CD4-positive, alpha-beta T cell treated with Interleukin-4 for 4 hours (primary cell): ENCODE data around the gene C1orf116.

Experiments
- DNase-seq: peaks from one replicate; pipeline ENCODE4 v3.0.0-alpha.2; 2020

Gene C1orf116

DNA sequence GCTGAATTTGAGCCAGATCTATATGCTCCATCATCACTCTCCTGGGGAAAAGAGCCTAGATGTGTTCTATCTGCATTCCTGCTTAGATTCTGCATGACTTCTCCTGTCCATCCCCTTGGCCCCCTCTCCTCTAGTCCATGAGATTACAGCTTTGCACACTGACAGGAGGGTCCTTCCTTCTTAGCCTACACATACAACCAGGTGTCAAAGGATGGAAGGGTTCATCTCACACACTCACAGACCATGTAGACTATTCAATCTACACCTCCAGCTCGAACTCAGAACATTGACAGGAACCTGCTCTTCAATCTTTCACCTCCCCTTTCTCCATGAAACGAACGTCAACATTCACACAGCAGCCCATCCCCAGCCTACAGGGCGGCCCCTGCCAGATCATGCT is 13.8 kb downstream of the C1orf116 start:
- DNase-seq = no peak

DNA sequence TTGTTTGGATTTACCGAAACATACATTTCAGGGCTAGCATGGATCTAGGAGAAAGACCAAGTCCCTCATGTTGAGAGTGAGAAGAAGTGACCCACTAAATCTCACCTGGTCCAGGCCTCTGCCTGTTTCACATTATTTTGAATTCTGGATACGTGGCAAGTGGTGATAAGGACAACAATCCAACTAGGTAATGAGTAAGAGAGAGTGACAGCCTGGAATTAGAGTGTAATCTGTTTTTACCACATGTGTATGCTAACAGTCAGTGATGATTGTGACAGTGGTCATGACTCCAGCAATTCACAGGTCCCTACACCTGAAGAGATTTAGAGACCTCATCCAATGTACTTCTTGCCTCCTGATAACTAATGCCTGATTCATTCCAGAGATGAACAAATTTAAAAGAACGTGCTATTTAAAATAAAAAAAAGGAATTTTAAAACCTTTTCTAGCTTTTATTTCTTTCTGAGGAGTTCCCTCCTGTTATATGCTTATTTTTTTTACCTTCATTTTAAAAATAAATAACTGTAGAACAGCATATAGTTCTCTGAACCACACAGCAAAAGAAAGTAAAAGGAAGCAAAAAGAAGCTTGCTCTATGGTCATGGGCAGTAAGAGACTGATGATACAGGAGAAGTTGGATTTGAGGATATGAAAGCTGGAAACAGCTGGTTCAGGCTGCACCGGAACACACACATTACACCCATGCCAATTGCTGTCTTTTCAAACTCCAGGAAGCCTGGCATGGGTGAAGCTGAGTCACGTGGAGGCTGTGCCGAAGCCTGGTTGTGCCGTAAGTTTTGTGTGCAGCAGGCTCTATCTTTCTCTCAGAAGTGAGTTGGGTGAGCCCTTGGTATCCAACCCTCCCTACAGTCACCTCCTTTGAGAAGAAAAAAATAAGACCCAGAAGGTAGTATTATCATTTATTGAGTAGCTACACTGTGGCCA is 14.7 kb downstream of the C1orf116 start:
- no peak for DNase-seq

DNA sequence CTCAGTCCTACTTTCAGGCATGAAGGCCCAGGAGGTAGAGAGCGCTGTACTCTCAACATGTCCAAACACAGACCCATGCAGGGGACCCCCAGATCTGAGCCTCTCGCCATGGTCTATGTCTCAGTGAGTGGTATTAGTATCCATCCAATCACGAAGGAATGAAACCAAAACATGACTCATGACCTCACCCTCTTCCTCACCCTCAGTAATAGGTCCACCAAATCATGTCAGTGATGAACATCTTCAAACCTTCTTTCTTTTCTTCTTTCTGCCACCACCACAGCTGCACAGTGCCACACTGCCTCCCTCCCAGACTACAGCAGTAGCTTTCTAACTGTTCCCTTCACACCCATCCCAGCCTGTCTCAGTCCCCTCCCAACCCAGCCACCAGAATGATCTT is 16.8 kb downstream of the C1orf116 start:
- DNase-seq = no peak

DNA sequence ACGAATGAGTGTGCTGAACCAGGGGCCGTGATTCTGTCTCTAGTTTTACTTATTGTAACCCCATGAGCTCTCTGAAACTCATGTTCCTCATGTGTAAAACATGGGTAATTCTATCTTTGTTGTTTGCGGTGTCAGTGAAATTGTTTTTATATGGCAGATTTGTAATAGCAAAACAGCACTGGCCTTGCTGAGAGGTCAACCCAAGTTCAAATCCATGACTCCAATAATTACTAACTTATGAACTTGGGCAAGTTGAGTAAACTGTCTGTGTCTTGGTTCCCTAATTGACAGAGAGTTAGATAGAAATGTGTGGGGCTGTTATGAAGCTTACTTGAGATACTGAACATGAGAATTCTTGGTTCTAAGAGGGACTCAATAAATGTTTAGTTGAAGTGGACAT is 17.8 kb downstream of the C1orf116 start:
- DNase-seq = no peak

DNA sequence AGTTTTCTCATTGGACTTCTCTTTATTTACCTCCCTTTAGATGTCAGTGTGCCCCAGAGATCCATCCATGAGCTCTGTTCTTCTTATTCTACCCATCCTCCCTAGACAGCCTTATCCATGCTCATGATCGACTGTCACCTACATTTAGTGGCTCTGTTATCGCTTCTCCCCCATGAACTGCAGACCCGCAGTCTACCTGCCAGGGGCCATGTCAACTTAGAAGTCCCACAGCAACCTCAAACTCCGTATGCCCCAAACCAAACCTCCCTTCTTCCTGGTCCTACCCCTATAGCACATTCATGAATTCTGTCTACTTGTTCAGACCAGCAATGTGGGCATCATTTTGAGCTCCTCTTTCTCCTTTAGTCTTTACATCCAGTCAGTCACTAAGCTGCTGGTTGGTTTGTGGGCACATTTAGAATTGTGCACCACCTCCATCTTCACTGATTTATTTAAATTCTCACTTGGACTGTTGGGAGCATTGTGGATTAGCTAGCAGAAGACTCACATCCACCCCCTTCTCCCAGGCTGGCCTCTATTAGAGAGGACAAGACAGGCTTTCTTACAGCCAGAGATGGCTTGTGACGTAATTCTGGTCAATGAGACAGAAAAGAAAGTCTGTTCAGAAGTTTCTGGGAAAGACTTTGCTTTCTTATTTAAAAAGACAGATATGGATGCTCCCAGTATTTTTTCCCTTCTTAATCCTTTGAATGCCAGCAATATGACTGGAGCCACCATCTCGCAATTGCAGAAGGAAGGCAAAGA is 19.1 kb downstream of the C1orf116 start:
- no peak for DNase-seq

DNA sequence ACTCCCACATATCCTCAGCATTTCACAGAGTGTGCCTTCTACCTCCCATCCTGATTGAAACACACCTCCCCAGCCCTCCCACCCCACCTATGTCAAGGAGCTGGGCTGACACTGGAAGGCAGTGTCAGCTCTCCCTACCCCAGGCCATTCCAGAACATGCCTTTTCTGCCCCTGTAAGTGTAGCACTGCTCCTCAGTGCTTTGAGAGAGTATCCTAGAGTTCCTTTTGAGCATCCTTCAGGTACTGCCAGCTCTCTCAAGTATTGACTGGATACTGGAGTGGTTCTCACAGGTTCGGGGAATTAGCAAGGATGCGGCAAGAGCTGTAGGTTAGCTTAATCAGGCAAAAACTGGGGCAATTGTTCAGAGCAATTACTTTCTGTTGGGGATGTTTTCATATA is 21.8 kb downstream of the C1orf116 start:
- DNase-seq = no peak

DNA sequence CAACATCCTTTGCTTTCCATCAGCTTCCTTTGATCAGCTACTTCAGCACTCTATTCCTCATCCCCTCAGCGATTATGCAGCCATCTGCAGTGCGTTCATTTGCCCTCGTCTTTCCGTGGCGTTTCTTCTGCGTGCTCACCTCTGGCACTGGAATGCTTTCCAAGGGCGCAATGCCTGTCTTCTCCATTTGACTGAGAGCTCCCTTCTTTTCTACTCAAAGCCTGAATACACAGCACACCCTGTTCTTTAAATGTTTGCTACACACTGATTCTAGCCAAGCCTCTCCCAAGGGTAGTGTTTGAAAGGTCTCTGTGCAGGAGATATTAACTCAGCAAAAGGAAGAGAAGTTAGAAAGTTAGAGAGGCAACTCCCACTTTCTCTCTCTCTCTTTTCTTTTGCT is 22.6 kb downstream of the C1orf116 start:
- no peak for DNase-seq

DNA sequence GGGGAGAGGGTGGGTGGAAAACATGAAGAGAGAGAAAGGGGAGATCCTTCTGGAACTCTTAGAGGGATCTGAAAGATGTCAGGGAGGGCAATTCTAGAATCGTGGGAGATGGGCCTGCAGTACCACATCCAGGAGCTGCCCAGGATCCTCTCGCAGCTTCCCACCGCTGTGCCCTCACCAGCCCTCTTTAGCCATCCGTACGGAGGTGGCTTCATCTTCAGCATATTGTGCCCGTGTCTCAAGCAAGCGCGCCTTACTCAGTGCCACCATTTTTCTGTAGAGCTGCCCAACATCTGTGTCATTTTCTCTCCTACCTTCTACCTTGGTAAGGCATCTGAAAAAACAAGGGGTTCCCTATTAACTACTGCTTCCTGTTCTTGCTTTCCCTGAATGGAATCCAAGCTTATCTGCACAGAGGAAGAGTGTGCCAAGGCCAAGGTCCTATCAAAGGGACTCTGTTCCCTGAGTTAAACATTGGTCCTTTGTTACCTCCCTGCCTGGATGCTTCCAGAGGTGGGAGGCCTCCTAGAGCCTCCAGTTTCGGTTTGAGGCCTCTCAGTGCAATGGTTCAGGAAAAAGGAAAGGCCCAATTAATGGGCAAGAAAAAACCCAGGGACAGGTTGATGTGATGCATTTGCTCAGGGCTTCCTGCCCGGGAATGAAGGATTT is 23.2 kb downstream of the C1orf116 start:
- no peak for DNase-seq

DNA sequence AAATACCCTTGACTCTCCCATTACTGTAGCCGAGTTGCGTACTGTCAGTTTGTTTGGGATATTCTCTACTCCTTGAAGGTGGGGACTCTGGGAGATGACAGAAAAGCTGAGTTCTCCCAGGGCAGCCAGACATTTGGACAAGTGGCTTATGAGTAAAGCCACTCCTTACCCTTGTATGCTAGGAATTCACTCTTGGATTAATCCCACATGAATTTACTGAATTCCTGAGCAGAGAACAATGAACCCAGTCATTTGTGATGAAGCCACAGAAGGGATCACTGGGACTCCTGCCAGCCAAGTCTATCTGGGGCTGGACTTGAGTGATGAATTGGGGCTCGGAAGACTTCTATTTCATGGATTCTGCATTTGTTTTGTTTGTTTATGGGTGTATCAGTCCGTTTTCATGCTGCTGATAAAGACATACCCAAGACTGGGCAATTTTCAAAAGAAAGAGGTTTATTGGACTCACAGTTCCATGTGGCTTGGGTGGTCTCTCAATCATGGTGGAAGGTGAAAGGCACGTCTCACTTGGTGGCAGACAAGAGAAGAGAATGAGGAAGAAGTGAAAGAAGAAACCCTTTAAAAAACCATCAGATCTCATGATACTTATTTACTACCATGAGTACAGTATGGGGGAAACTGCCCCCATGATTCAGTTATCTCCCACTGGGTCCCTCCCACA is 25.1 kb downstream of the C1orf116 start:
- no peak for DNase-seq

DNA sequence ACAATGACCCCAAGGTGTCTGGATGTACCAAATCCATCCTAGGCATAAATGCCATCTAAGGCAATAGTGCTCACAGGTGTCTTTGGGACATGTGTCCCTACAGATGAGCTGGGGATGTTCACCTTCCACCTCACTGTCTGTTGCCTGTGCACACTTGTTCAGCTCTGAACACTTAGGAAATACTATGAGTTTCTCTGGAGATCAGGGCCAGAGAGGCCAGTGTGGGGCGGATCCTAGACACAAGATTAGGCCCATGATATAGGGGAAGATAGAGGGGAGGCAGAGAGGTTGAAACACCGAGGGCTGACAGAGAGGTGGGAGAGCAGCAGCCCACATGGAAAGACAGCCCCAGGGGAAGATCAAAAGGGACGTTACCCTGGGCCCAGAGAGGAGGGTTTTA is 25.6 kb downstream of the C1orf116 start:
- DNase-seq = no peak

DNA sequence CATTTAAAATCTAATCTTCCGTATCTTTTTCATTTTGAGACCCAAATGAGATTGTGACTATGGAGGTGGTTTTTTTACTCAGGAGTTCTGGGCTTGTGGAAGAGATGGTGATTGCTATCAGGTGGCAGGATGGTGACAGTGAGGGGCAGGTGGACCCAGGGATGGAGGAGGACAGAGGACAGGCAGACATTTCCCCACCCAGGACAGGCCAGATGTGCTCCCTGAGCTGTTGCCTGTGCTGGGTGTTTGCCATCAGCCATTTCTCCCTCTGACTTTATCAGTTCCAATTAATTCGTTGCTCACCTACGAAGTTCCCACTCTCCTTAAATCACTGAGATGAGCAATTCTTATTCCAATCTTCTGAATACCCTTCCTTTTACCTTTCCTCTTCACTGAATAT is 26.5 kb downstream of the C1orf116 start:
- DNase-seq = no peak

DNA sequence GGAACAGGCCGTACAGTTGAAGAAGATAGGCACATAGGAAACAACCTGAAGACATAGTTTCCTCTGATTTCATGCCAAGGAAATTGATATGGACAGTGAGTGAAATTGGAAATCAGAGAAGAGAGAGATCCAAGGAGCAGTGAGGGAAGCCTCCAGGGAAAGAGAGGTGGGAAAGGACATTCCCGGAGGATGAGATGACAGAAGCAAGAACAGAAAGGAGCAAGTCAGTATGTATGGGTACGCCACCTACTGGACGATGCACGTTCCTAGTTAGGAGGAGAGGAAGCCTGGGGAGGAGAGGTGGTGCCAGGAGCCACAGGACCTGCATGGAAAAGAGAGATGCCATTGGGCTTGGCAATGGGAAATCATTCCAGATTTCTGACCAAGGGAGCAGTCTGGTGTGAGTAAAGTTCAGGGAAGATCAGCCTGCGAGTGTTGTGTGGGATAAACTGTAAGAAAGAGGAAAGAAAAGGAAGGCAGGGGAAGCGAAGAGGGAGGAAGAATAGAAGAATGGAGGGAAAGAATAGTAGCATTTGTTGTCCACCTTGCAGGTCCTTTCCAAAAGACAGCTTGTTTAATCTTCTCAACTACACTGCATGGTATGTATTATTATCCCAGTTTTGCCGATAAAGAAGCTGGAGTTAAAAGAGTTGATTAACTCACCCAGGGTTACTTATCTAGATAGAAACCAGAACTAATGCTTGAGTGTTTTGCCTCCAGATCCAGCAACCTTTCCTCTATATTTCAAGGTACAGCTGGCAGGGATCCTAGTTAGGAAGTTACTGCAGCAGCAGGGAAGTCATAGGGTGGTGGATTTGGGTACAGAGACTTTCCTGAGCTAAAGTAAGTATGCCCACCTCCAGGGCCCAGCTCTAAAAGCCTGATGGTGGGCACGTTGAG is 27.4 kb downstream of the C1orf116 start:
- peak; percentile 18 for DNase-seq

DNA sequence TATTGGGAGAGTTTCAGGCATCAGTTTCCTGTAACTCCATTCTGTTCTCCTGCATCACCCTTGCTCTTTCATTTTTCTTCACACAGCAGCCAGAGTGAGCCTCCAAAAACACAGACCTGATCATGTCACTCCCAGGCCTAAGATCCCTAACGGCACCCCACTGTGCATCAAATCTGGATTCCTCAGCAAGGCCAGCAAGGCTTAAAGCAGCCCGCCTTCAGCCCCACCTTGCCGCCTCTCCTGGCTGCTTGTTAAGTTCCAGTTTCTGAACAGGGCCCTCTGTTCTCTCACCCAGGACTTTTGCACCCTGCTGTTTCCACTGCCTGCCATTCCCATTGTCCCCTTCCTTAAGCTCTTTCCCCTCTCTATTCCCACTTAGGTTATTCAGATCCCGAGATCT is 29.3 kb downstream of the C1orf116 start:
- no peak for DNase-seq

DNA sequence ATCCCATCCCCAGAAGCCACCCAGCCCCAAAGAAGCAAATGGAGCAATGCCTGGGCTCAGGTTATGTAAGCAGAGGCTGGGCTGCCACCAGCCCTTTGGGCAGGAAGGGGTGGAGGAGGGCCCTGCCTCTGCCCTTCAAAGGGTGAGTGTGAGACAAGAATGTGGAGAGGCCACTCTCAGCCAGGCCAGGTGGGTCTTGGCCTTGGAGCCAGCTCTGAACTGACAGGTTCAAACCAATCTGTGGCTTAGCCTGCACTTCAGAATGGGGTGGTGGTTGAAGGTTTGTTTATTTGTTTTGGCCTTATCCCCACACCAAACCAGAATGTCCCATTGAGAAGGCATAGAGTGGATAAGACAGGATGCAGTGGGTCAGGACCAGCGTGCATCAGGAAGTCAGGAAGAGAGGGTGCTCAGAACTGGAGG is 29.8 kb downstream of the C1orf116 start:
- DNase-seq = no peak

DNA sequence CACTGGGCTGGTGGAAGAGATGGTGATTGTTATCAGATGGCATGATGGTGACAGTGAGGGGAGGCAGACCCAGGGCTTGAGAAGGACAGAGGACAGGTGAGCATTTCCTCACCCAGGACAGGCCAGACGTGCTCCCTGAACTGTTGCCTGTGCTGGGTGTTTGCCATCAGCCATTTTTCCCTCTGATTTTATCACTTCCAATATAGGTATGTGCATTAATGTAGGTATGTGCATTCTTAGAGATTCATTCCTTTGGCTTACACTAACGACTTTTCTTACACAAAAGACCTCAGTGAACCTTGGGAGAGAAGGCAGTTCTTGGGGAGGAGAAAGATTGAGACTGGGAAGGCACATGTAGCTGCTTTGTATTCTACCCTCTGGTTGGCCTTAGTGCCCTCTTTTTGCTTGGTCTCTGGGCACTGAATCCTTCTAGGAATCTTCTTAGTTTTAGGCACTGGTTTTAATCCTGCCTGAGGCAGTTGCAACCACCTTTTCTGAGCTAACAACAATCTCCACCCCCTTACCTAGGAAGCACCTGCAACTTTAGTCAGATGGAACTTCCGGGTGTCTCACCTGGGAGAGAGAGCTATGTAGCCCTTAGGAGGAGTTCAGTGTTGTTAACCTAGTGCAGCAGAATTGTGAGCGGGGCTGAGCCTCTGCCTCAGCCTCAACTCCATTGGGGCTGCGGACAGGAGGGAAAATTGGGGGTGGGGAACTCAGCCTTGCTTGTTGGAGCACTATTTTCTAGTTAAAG is 30.9 kb downstream of the C1orf116 start:
- no peak for DNase-seq

DNA sequence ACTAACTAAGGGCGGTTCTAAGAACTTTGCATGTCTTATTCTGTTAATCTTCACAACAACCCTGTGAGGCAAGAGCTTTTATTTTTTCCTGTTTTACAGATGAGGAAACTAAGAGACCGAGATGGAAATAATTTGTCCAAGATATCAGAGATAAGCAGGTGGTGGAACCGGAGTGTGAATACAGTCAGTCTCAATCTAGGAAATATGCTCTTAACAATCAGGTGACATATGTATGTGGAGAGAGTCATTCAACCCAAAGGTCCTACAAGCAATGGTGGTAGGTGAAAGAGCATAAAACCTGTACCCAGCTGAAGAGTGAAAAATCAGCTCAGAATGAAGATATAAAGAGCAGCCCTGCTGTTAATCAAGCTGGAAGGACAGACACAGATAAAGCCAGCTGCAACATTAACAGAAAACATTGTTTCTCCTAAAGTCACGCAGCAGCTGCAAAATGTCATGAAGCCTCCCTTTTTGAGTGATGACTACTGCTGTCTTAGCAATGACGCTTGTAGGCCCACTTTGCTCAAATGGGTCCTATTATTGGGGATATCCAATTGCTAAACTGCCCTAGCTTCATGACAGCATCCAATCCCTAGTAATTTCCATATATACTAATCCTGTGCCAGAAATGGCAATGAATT is 31.8 kb downstream of the C1orf116 start:
- DNase-seq = no peak

DNA sequence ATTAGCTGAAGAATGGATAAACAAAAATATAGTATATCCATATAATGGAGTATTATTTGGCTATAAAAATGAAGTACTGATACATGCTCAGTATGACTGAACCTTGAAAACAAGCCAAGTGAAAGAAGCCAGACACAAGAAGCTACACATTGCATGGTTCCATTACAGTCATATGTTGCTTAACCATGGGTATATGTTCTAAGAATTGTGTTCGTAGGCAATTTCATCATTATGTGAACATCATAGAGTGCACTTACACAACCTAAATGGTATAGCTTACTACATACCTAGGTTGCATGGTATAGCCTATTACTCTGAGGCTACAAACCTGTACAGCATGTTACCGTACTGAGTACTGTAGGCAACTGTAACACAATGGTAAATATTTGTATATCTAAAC is 33.7 kb downstream of the C1orf116 start:
- no peak for DNase-seq

DNA sequence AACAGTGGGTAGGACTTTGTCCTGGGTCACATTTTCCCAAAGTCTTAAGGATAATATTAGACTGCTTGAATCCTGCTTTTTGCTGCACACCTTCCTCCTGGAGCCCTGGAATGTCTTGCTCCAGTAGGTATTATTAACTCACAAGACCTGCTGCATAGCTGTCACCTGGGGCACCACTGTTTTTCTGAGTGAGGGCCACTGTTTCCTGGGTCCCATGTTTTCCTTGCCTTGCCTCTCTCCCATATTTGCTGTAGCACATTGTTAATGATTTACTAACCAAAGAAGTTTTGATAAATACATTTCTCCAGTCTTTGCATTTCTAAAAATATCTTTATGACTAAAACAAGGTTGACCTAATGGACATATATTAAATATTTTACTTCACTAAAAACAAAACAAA is 39.8 kb downstream of the C1orf116 start:
- no peak for DNase-seq

DNA sequence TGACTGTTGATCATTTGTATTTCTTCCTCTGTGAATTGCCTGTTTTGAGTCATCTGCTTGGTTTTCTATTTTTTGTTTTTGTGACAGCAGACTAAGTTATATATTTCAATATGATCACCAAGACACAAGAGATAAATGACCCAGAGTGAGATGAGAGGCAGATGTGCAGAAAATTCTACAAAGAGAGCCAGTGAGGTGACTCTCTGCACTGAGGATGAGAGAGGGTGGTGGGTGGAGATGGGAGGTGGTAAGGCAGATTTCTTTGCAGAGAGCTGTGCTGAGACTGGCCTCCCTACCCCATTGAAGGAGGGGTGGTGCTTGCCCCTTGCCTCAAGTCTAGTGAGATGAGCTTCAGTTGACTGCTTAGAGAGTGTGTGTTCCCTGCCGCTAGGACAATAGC is 44.7 kb downstream of the C1orf116 start:
- DNase-seq = no peak

DNA sequence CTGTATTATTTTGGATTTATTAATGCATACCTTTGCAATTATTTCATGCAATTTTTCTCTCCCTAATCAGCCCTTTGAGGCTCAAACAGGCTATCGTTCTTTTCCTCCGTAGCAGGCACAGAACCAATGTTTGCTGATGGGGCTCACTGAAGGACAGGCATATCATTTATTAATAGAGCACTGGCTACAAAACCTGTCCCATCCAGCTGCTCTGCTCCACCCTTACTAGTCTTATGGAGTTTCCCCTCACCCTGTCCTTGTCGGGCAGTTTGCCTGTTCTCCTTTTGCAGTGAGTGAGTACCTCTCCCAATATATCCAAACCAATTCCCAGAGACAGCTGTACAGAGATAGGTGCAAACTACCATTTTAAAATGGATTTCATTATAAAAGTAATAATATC is 45.7 kb downstream of the C1orf116 start:
- no peak for DNase-seq

DNA sequence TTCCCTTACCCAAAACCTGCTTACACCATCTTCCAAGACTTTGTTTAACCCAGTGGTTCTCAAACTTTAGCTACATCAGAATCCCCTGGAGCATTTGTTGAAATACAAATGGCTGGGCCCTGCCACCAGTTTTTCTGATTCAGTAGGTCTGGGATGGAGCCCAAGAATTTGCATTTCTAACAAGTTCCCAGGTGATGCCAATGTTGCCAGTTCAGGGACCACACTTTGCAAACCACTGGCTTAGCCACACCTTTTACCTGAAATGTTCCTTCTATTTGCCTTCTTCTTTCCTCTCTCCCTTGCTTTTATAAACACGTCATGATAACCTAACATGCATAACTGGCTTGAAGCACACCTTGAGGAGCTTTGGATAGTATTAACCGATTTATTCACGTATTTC is 46.2 kb downstream of the C1orf116 start:
- DNase-seq = no peak
